Activated CD4-positive, alpha-beta T cell treated with anti-CD3 and anti-CD28 coated beads, Interleukin-2, amount 10 ng/mL, durations not matched to agents 24 days and 14 days (primary cell): ENCODE results near the gene HTR3B. TPM values are rescaled to one million over a fixed set of nuclear protein-coding genes. Genes with fewer than 3 reads are reported as not detected.
"Not testable (repeated sequence)": the region's sequence is repeated elsewhere in the genome, so short reads cannot be mapped to it uniquely, and the experiment has no call there.

Experiments used
- DNase-seq: peaks from one replicate; pipeline ENCODE4 v3.0.0; 2022
- H3K27ac Mint-ChIP-seq: one replicate; pipeline ENCODE4 v1.8.0; 2022; ENCODE audit warnings: mild to moderate bottlenecking, mixed read lengths
- H3K27me3 Mint-ChIP-seq: one replicate; pipeline ENCODE4 v1.8.0; 2022; ENCODE audit warnings: mixed read lengths
- H3K36me3 Mint-ChIP-seq: one replicate; pipeline ENCODE4 v1.8.0; 2022; ENCODE audit warnings: low read depth, mild to moderate bottlenecking, mixed read lengths
- H3K4me1 Mint-ChIP-seq: one replicate; pipeline ENCODE4 v1.8.0; 2021; ENCODE audit warnings: mixed read lengths
- H3K4me3 Mint-ChIP-seq: one replicate; pipeline ENCODE4 v1.8.0; 2022; ENCODE audit warnings: mild to moderate bottlenecking, moderate library complexity, mixed read lengths
- H3K9me3 Mint-ChIP-seq: one replicate; pipeline ENCODE4 v1.8.0; 2021; ENCODE audit warnings: mixed read lengths
- intact Hi-C: fragments of 100-400 bp; cut with micrococcal nuclease; formaldehyde crosslinking; loops from one replicate; pipeline ENCODE4 v1.15.1; 2023
- total RNA-seq: library from RNA; stranded (reverse); gene quantifications from 2 replicates; pipeline ENCODE4 v1.2.3, GENCODE V29; 2022

Gene HTR3B
- total RNA-seq, 1 donor from 2014 or later = not detected

DNA sequence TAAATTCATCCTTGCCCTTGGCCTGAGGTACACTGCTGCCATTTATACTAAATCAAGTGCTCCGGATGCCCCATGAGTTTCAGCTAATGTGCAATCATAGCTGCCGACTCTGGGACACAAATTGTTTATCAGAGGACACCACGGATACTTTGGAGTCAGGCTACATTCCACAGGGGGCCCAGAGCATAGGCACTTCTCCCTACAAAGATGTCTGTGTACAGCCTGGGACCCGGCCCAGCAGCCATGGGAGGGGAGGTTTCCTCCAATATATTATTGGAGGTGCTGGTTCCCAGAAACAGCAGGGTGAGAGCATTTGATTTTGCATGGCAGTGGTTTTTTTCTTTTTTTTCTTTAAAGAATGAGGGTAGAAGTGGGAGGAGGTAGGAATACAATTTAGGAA is 31.3 kb downstream of the HTR3B start:
- no peaks in the 10 kb centered on the region for H3K9me3 Mint-ChIP-seq
- H3K27me3 Mint-ChIP-seq = peaks cover 10% of the 10 kb centered on the region
- no peak overlapping the region for H3K4me3 Mint-ChIP-seq
- DNase-seq = no peak
- H3K27ac Mint-ChIP-seq = no peak overlapping the region
- H3K4me1 Mint-ChIP-seq = no peaks in the 10 kb centered on the region
- intact Hi-C loops = no loop called here
- H3K36me3 Mint-ChIP-seq = no peaks in the 10 kb centered on the region

GRCh38 chr11:113937918-113938317 is 33.3 kb downstream of the HTR3B start:
- DNase-seq = no peak

DNA sequence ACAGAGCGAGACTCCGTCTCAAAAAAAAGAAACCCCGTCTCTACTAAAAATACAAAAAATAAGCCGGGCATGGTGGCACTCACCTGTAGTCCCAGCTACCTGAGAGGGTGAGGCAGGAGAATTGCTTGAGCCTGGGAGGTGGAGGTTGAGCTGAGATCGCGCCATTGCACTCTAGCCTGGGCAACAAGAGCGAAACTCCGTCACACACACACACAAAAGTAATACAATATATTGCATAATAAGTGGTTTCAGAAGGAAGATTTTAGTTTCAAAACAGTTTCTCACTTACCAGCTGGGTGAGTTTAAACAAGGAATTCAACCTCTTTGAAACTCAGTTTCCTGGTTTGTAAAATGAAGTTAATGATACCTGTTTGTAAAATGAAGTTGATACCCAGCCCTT is 37.7 kb downstream of the HTR3B start:
- peaks cover 2% of the 10 kb centered on the region for H3K27me3 Mint-ChIP-seq
- H3K36me3 Mint-ChIP-seq = no peaks in the 10 kb centered on the region
- H3K4me1 Mint-ChIP-seq = no peaks in the 10 kb centered on the region
- H3K27ac Mint-ChIP-seq = no peak overlapping the region
- intact Hi-C loops = no loop called here
- H3K4me3 Mint-ChIP-seq = no peak overlapping the region
- DNase-seq = no peak
- H3K9me3 Mint-ChIP-seq = no peaks in the 10 kb centered on the region

More at GRCh38 chr11:113937918-113938317, 33.3 kb downstream of the HTR3B start:
- H3K36me3 Mint-ChIP-seq = no peaks in the 10 kb centered on the region
- H3K9me3 Mint-ChIP-seq = no peaks in the 10 kb centered on the region
- no peaks in the 10 kb centered on the region for H3K4me1 Mint-ChIP-seq
- H3K4me3 Mint-ChIP-seq = no peak overlapping the region
- peaks cover 3% of the 10 kb centered on the region for H3K27me3 Mint-ChIP-seq
- intact Hi-C loops = no loop called here
- no peak overlapping the region for H3K27ac Mint-ChIP-seq

GRCh38 chr11:113946162-113946561 is 41.6 kb downstream of the HTR3B start:
- intact Hi-C loops, H3K27ac Mint-ChIP-seq, H3K36me3 Mint-ChIP-seq, H3K4me3 Mint-ChIP-seq, H3K4me1 Mint-ChIP-seq, DNase-seq, H3K9me3 Mint-ChIP-seq, H3K27me3 Mint-ChIP-seq: not testable (repeated sequence)

DNA sequence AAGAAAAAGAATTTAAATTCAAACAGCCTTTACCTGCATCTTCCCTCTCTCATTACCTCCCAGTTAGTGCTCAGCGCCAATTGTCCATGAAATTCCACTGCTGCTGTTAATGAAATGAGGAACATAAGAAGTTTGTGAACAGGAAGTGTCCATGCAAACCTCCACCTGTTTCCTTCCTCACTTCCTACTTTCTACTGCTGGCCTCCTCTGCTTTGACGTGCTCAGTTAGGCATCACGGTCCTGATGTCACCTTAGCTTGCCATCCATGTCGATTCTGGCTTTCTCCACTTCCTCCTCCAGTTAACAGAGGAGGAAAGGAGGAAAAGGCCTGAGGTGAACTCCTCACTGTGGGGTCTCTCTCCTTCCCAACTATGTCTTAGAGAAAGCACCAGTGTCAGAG is 43.4 kb downstream of the HTR3B start:
- H3K9me3 Mint-ChIP-seq = no peaks in the 10 kb centered on the region
- H3K27ac Mint-ChIP-seq = no peak overlapping the region
- no peaks in the 10 kb centered on the region for H3K4me1 Mint-ChIP-seq
- no peak for DNase-seq
- intact Hi-C loops = no loop called here
- no peak overlapping the region for H3K4me3 Mint-ChIP-seq
- H3K27me3 Mint-ChIP-seq = peaks cover 6% of the 10 kb centered on the region
- no peaks in the 10 kb centered on the region for H3K36me3 Mint-ChIP-seq

- Mint-ChIP-seq H3K27me3 (peaks cover 13% of the 10 kb centered on the region), H3K36me3 (no peaks in the 10 kb centered on the region), H3K9me3 (no peaks in the 10 kb centered on the region), H3K4me1 (no peaks in the 10 kb centered on the region), H3K4me3 (no peak overlapping the region), H3K27ac (no peak overlapping the region)
- intact Hi-C loops = no loop called here
- DNase-seq = no peak
Measured at GRCh38 chr11:113949891-113950290, 45.3 kb downstream of the HTR3B start.

DNA sequence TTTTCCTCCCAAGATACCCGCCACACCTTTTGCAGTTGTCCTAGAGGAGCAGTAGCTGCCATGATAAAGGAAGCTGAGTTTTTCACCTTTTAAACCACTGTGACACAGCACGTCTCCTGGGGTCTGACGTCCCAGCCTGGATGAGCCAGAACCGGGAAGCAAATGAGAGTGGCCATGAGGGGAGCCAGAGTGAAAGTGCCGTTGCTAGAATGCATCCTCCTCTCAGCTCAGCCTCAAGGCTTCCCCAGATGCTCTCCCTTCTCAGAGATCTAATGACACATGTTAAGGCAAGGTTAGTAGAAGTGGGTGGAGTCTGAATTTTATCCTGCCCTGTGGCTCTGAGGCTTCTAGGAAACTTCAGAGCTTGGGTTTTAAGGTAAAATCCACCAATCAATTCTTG is 46.9 kb downstream of the HTR3B start:
- peaks cover 13% of the 10 kb centered on the region for H3K27me3 Mint-ChIP-seq
- no peak overlapping the region for H3K27ac Mint-ChIP-seq
- H3K36me3 Mint-ChIP-seq = no peaks in the 10 kb centered on the region
- H3K4me3 Mint-ChIP-seq = no peak overlapping the region
- H3K4me1 Mint-ChIP-seq = no peaks in the 10 kb centered on the region
- no peak for DNase-seq
- intact Hi-C loops = no loop called here
- H3K9me3 Mint-ChIP-seq = no peaks in the 10 kb centered on the region

GRCh38 chr11:113952070-113952469 is 47.5 kb downstream of the HTR3B start:
- H3K27ac Mint-ChIP-seq = no peak overlapping the region
- H3K27me3 Mint-ChIP-seq = peaks cover 13% of the 10 kb centered on the region
- no peak overlapping the region for H3K4me3 Mint-ChIP-seq
- no peaks in the 10 kb centered on the region for H3K36me3 Mint-ChIP-seq
- H3K9me3 Mint-ChIP-seq = no peaks in the 10 kb centered on the region
- intact Hi-C loops = no loop called here
- no peak for DNase-seq
- H3K4me1 Mint-ChIP-seq = no peaks in the 10 kb centered on the region

DNA sequence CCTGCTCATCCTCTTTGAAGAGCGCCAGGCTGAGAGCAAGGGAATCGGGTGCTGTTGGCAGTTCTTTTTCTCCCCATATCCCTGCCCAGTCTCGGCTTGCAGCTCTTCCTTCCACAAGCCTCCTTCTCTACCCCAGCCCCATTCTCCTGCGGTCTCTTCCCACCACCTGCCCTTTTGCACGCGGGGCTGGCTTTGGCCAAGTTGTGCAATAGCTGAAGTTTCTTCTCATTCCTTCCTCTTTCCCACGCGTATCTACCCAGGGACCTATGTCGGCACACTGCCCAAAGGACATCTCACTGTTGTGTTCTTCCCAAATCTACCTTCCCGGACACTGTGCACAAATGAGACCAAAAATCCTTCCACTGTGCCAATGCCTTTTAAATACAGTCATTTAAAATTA is 48.0 kb downstream of the HTR3B start:
- no peaks in the 10 kb centered on the region for H3K36me3 Mint-ChIP-seq
- no peak overlapping the region for H3K27ac Mint-ChIP-seq
- H3K4me3 Mint-ChIP-seq = no peak overlapping the region
- DNase-seq = no peak
- H3K9me3 Mint-ChIP-seq = no peaks in the 10 kb centered on the region
- peaks cover 13% of the 10 kb centered on the region for H3K27me3 Mint-ChIP-seq
- H3K4me1 Mint-ChIP-seq = no peaks in the 10 kb centered on the region
- intact Hi-C loops = no loop called here

DNA sequence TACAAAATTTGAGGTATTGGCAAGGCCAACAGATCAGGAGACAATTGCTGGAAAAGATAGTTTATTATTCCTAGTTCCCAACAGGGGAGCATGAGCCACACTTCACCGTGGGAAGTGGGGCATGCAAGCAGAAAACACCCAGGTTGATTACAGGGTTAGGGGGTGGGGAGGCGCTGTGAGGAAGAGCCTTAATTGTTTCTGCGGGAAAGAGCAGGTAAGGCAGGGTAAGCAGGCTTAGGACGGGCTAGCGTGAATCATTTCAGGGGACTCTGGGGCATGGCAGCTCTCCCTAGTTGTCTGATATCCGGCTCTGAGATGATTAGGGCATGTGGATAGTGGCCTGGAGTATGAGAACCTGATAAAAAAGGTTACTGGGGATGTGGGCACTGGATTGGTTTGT is 49.6 kb downstream of the HTR3B start:
- Mint-ChIP-seq H3K4me1 (no peaks in the 10 kb centered on the region), H3K36me3 (no peaks in the 10 kb centered on the region), H3K27ac (no peak overlapping the region), H3K4me3 (no peak overlapping the region), H3K27me3 (peaks cover 13% of the 10 kb centered on the region), H3K9me3 (no peaks in the 10 kb centered on the region)
- no peak for DNase-seq
- intact Hi-C loops = no loop called here

- Mint-ChIP-seq H3K27ac (no peak overlapping the region), H3K9me3 (no peaks in the 10 kb centered on the region), H3K4me3 (no peak overlapping the region), H3K4me1 (no peaks in the 10 kb centered on the region), H3K27me3 (peaks cover 9% of the 10 kb centered on the region), H3K36me3 (no peaks in the 10 kb centered on the region)
- intact Hi-C loops = no loop called here
- DNase-seq = no peak
Measured at GRCh38 chr11:113956986-113957385, 52.4 kb downstream of the HTR3B start.

DNA sequence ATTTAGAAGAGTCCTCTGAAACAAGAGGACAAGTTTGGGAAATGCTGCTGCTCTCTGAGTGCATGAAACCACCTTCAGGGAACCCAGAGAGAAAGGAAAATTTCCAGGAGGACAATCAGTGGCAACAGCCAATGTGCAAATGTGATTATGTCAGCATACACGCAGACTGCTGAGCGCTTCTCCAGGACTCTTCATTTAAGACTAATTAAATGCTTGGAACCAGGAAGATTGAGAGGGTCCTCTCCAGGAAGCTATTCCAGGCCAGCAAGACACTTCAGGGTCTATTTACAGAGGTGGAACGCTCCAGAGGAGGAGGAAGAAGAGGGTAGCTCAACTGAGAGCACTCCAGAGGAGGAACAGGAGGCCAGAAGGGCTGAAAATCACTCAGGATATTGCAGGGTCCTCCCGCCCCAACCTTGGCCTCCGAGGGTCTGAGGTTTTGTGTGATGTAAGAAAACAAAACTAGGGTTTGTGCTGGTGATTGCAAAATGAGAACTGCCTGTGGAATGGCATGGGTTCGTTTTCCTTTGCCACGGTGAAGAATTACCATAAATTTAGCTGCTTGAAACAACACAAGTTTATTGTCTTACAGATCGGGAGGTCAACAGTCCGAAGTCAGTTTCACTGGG is 56.2 kb downstream of the HTR3B start:
- H3K27me3 Mint-ChIP-seq = no peaks in the 10 kb centered on the region
- no peaks in the 10 kb centered on the region for H3K9me3 Mint-ChIP-seq
- H3K4me3 Mint-ChIP-seq = no peak overlapping the region
- no peaks in the 10 kb centered on the region for H3K4me1 Mint-ChIP-seq
- no peak overlapping the region for H3K27ac Mint-ChIP-seq
- intact Hi-C loops = no loop called here
- no peaks in the 10 kb centered on the region for H3K36me3 Mint-ChIP-seq
- no peak for DNase-seq

- H3K9me3 Mint-ChIP-seq = no peaks in the 10 kb centered on the region
- peaks cover 1% of the 10 kb centered on the region for H3K27me3 Mint-ChIP-seq
- H3K36me3 Mint-ChIP-seq = no peaks in the 10 kb centered on the region
- H3K27ac Mint-ChIP-seq = no peak overlapping the region
- no peak overlapping the region for H3K4me3 Mint-ChIP-seq
- DNase-seq = no peak
- H3K4me1 Mint-ChIP-seq = no peaks in the 10 kb centered on the region
- intact Hi-C loops = no loop called here
Measured at GRCh38 chr11:113967361-113967760, 62.8 kb downstream of the HTR3B start.

DNA sequence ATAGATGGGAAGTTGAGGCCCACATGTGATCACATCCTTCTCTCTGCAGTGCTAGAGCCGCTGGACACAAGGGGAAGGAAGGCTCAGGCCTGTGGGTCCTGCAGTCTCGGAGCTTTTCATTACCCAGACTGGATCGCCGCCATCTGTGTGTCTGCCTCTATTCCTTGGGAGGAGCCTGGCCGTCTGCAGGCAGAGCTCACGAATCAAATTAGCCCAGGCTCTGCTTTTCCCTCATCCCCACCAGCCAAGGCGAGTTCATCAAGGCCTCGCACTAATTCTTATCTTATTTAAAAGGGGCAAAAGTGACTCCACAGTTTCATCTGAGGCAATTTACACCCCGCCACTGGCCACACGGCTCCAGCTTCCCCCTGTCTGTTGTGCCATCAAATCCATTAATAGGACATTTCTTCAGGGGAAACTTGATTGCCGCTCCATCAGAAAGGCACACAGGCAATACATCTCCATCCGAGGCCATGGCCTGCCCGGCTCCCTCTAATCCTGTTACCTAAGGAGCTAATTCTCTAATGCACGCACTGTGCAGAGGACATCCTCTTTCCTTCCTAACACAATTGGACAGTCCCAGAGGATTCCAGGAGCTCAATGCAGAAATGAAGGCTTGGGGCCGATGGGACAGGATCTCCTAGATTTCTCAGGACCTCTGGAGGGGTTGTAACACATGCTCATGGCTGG is 67.1 kb downstream of the HTR3B start:
- Mint-ChIP-seq H3K4me1 (no peaks in the 10 kb centered on the region), H3K27me3 (peaks cover under 1% of the 10 kb centered on the region), H3K4me3 (no peak overlapping the region), H3K27ac (no peak overlapping the region), H3K9me3 (no peaks in the 10 kb centered on the region), H3K36me3 (no peaks in the 10 kb centered on the region)
- DNase-seq = no peak
- intact Hi-C loops = no loop called here
